ENCODE data around the gene VWA2.

VWA2 gene

DNA sequence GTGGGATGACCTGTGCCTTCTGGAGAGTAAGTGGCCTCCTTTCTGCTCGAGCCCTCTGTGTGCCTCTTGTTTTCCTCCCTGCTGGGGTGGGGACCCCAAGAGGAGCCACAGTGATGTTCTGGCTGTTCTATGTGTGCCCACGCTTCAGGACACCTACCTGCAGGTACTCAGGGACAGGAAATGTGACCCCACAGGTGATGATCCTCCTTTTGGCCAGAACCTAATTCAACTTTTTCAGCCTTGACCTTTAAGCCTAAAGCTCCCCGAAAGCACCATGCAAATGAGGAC is 70.3 kb downstream of the VWA2 start:
- DNase-seq, result no peak
- Histone ChIP-seq H3K36me3 (peaks cover 0 to 42% (median 11%) of the 10 kb centered on the region in 3 donors), H3K27me3 (no peaks in the 10 kb centered on the region), H3K9me3 (no peaks in the 10 kb centered on the region), H3K27ac (no peak overlapping the region), H3K4me3 (no peak overlapping the region), H3K4me1 (peaks cover 0 to 32% (median 8%) of the 10 kb centered on the region in 4 donors)
- no peak for TF ChIP-seq CTCF (IDR thresholded peaks at IDR 0.05)
- intact Hi-C loops (cut with DNase I; ENCODE audit: low total_unique reads), result no loop called here

- H3K36me3 ChIP-seq, result peaks cover 0 to 42% (median 11%) of the 10 kb centered on the region in 3 donors
- H3K4me3 ChIP-seq, result no peak overlapping the region
- peaks cover 0 to 21% (median 0%) of the 10 kb centered on the region in 4 donors for H3K4me1 ChIP-seq
- intact Hi-C loops (cut with DNase I; ENCODE audit: low total_unique reads), result no loop called here
- H3K27ac ChIP-seq, result no peak overlapping the region
- no peaks in the 10 kb centered on the region for H3K27me3 ChIP-seq
- TF ChIP-seq CTCF (IDR thresholded peaks at IDR 0.05), result no peak
- DNase-seq, result peak in 1 of 2 donors; percentile 53
- H3K9me3 ChIP-seq, result no peaks in the 10 kb centered on the region
These were observed 71.3 kb downstream of the VWA2 start for GRCh38 chr10:114310346-114310745.

- no peak overlapping the region for H3K4me3 ChIP-seq
- no peaks in the 10 kb centered on the region for H3K9me3 ChIP-seq
- intact Hi-C loops (cut with DNase I; ENCODE audit: low total_unique reads), result no loop called here
- no peak overlapping the region for H3K27ac ChIP-seq
- no peak for TF ChIP-seq CTCF (IDR thresholded peaks at IDR 0.05)
- peaks cover 0 to 47% (median 11%) of the 10 kb centered on the region in 3 donors for H3K36me3 ChIP-seq
- no peaks in the 10 kb centered on the region for H3K27me3 ChIP-seq
- peaks cover 0 to 20% (median 0%) of the 10 kb centered on the region in 4 donors for H3K4me1 ChIP-seq
- DNase-seq, result peak in 1 of 2 donors; percentile 24
These were observed 72.0 kb downstream of the VWA2 start for GRCh38 chr10:114311023-114311422.

GRCh38 chr10:114311496-114312209 is 72.6 kb downstream of the VWA2 start:
- H3K4me1 ChIP-seq, result peaks cover 0 to 15% (median 0%) of the 10 kb centered on the region in 4 donors
- no peaks in the 10 kb centered on the region for H3K27me3 ChIP-seq
- no peak overlapping the region for H3K27ac ChIP-seq
- H3K9me3 ChIP-seq, result no peaks in the 10 kb centered on the region
- H3K36me3 ChIP-seq, result peaks cover 0 to 47% (median 11%) of the 10 kb centered on the region in 3 donors
- no peak for TF ChIP-seq CTCF (IDR thresholded peaks at IDR 0.05)
- intact Hi-C loops (cut with DNase I; ENCODE audit: low total_unique reads), result no loop called here
- peak in 1 of 2 donors; percentile 55 for DNase-seq
- H3K4me3 ChIP-seq, result no peak overlapping the region

DNA sequence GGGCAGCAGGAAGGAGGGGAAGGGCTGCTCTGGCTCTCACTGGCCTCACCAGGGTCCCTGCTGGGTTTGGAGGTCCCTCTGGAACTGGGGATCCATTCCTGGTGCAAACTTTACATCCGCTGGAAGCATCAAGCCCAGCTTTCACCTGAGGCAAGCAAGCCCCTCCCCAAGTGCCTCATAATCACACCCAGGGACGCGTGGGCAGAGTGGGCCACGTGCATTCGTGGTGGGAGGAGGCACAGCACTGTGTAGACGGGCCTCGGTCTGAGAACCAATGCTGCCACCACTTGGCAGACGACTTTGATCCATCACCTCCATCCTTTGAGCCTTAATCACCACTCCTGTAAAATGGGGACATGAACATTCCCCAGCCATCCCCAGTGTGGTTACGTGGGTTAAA is 74.1 kb downstream of the VWA2 start:
- DNase-seq, result peak in 1 of 2 donors; percentile 45
- Histone ChIP-seq H3K9me3 (no peaks in the 10 kb centered on the region), H3K4me1 (peaks cover 0 to 12% (median 0%) of the 10 kb centered on the region in 4 donors), H3K4me3 (no peak overlapping the region), H3K36me3 (peaks cover 0 to 47% (median 11%) of the 10 kb centered on the region in 3 donors), H3K27ac (no peak overlapping the region), H3K27me3 (no peaks in the 10 kb centered on the region)
- intact Hi-C loops (cut with DNase I; ENCODE audit: low total_unique reads), result no loop called here
- TF ChIP-seq CTCF (IDR thresholded peaks at IDR 0.05), result no peak
